ENCODE measurements around the gene NT5C3A.

NT5C3A gene

GRCh38 chr7:33061282-33061937 is 1.2 kb downstream of the NT5C3A start:
- peaks cover 10% of the 10 kb centered on the region for H3K79me2 ChIP-seq (ENCODE audit: control insufficient read depth, insufficient read depth, low read length, poor library complexity)
- no peak overlapping the region for H4K91ac ChIP-seq (ENCODE audit: low read depth, low read length)
- no peak overlapping the region for H3K9ac ChIP-seq (ENCODE audit: low read length)
- no CpG with 5 or more reads among the region's 8 CpGs for WGBS (ENCODE audit: extremely low coverage, insufficient coverage, insufficient read length)
- no peak overlapping the region for H2AK5ac ChIP-seq (ENCODE audit: low read length)
- no peak overlapping the region for H2BK5ac ChIP-seq (ENCODE audit: low read depth, low read length, poor library complexity)
- no peak overlapping the region for H3K27ac ChIP-seq (ENCODE audit: low read depth, low read length)
- H3K23ac ChIP-seq (ENCODE audit: low read length): no peak overlapping the region
- H3K4me1 ChIP-seq (ENCODE audit: control insufficient read depth in 1 of 2, insufficient read depth in 2 of 2, low read length in 2 of 2): no peaks in the 10 kb centered on the region
- no peak overlapping the region for H4K8ac ChIP-seq (ENCODE audit: low read depth, low read length)
- no peak overlapping the region for H2BK120ac ChIP-seq (ENCODE audit: insufficient read depth, low read length, poor library complexity)
- no peak overlapping the region for H4K12ac ChIP-seq (ENCODE audit: low read depth, low read length)
- H3K36me3 ChIP-seq (ENCODE audit: control insufficient read depth in 1 of 2, insufficient read depth in 2 of 2, low read length in 2 of 2): peaks cover 0 to 2% of the 10 kb centered on the region in 2 experiments
- no peak for DNase-seq
- H2BK12ac ChIP-seq (ENCODE audit: low read length): no peak overlapping the region
- no peaks in the 10 kb centered on the region for H3K9me3 ChIP-seq (ENCODE audit: insufficient read depth, low read depth, low read length)
- H3K4me3 ChIP-seq (ENCODE audit: low read depth, low read length): no peak overlapping the region
- H3K18ac ChIP-seq (ENCODE audit: low read length): no peak overlapping the region
- no peak overlapping the region for H2AFZ ChIP-seq (ENCODE audit: insufficient read depth, low read length, poor library complexity)
- H3K4ac ChIP-seq (ENCODE audit: low read depth, low read length): peak overlapping the region; percentile 53
- peaks cover 8% of the 10 kb centered on the region for H3K79me1 ChIP-seq (ENCODE audit: low read length)
- no peaks in the 10 kb centered on the region for H3K27me3 ChIP-seq (ENCODE audit: insufficient read depth, low read length)
- peak overlapping the region; percentile 18 for H3K4me2 ChIP-seq (ENCODE audit: low read length)
- no peak overlapping the region for H3K14ac ChIP-seq (ENCODE audit: low read length)

- no peak overlapping the region for H3K4ac ChIP-seq (ENCODE audit: low read depth, low read length)
- no peaks in the 10 kb centered on the region for H3K4me1 ChIP-seq (ENCODE audit: control insufficient read depth in 1 of 2, insufficient read depth in 2 of 2, low read length in 2 of 2)
- no peak for DNase-seq
- H2BK12ac ChIP-seq (ENCODE audit: low read length): no peak overlapping the region
- no peak overlapping the region for H4K91ac ChIP-seq (ENCODE audit: low read depth, low read length)
- H4K8ac ChIP-seq (ENCODE audit: low read depth, low read length): no peak overlapping the region
- H3K27me3 ChIP-seq (ENCODE audit: insufficient read depth, low read length): no peaks in the 10 kb centered on the region
- H3K36me3 ChIP-seq (ENCODE audit: control insufficient read depth in 1 of 2, insufficient read depth in 2 of 2, low read length in 2 of 2): peaks cover 0 to 2% of the 10 kb centered on the region in 2 experiments
- no peak overlapping the region for H4K12ac ChIP-seq (ENCODE audit: low read depth, low read length)
- H2BK5ac ChIP-seq (ENCODE audit: low read depth, low read length, poor library complexity): no peak overlapping the region
- no peak overlapping the region for H3K18ac ChIP-seq (ENCODE audit: low read length)
- H2AFZ ChIP-seq (ENCODE audit: insufficient read depth, low read length, poor library complexity): no peak overlapping the region
- H3K9me3 ChIP-seq (ENCODE audit: insufficient read depth, low read depth, low read length): no peaks in the 10 kb centered on the region
- H3K4me2 ChIP-seq (ENCODE audit: low read length): no peak overlapping the region
- no peak overlapping the region for H3K14ac ChIP-seq (ENCODE audit: low read length)
- no peak overlapping the region for H3K23ac ChIP-seq (ENCODE audit: low read length)
- peaks cover 10% of the 10 kb centered on the region for H3K79me2 ChIP-seq (ENCODE audit: control insufficient read depth, insufficient read depth, low read length, poor library complexity)
- WGBS (ENCODE audit: extremely low coverage, insufficient coverage, insufficient read length): no CpG with 5 or more reads among the region's 4 CpGs
- H3K27ac ChIP-seq (ENCODE audit: low read depth, low read length): no peak overlapping the region
- peaks cover 8% of the 10 kb centered on the region for H3K79me1 ChIP-seq (ENCODE audit: low read length)
- no peak overlapping the region for H2AK5ac ChIP-seq (ENCODE audit: low read length)
- H3K4me3 ChIP-seq (ENCODE audit: low read depth, low read length): no peak overlapping the region
- no peak overlapping the region for H3K9ac ChIP-seq (ENCODE audit: low read length)
- no peak overlapping the region for H2BK120ac ChIP-seq (ENCODE audit: insufficient read depth, low read length, poor library complexity)
Observed at GRCh38 chr7:33059635-33060034, 2.9 kb downstream of the NT5C3A start.

GRCh38 chr7:33055158-33055557 is 7.4 kb downstream of the NT5C3A start:
- no peak overlapping the region for H3K4me3 ChIP-seq (ENCODE audit: low read depth, low read length)
- H3K4me1 ChIP-seq (ENCODE audit: control insufficient read depth in 1 of 2, insufficient read depth in 2 of 2, low read length in 2 of 2): no peaks in the 10 kb centered on the region
- H3K14ac ChIP-seq (ENCODE audit: low read length): no peak overlapping the region
- H3K27me3 ChIP-seq (ENCODE audit: insufficient read depth, low read length): no peaks in the 10 kb centered on the region
- H2AFZ ChIP-seq (ENCODE audit: insufficient read depth, low read length, poor library complexity): no peak overlapping the region
- no peak overlapping the region for H2BK120ac ChIP-seq (ENCODE audit: insufficient read depth, low read length, poor library complexity)
- peaks cover 0 to 2% of the 10 kb centered on the region in 2 experiments for H3K36me3 ChIP-seq (ENCODE audit: control insufficient read depth in 1 of 2, insufficient read depth in 2 of 2, low read length in 2 of 2)
- no peak overlapping the region for H3K4ac ChIP-seq (ENCODE audit: low read depth, low read length)
- no peak overlapping the region for H3K18ac ChIP-seq (ENCODE audit: low read length)
- H3K79me2 ChIP-seq (ENCODE audit: control insufficient read depth, insufficient read depth, low read length, poor library complexity): no peaks in the 10 kb centered on the region
- H3K9me3 ChIP-seq (ENCODE audit: insufficient read depth, low read depth, low read length): no peaks in the 10 kb centered on the region
- DNase-seq: no peak
- no peak overlapping the region for H2BK5ac ChIP-seq (ENCODE audit: low read depth, low read length, poor library complexity)
- no peak overlapping the region for H4K12ac ChIP-seq (ENCODE audit: low read depth, low read length)
- no peaks in the 10 kb centered on the region for H3K79me1 ChIP-seq (ENCODE audit: low read length)
- WGBS (ENCODE audit: extremely low coverage, insufficient coverage, insufficient read length): no CpG with 5 or more reads among the region's 5 CpGs
- no peak overlapping the region for H2AK5ac ChIP-seq (ENCODE audit: low read length)
- no peak overlapping the region for H3K4me2 ChIP-seq (ENCODE audit: low read length)
- H3K9ac ChIP-seq (ENCODE audit: low read length): no peak overlapping the region
- H3K23ac ChIP-seq (ENCODE audit: low read length): no peak overlapping the region
- no peak overlapping the region for H3K27ac ChIP-seq (ENCODE audit: low read depth, low read length)
- H4K91ac ChIP-seq (ENCODE audit: low read depth, low read length): no peak overlapping the region
- no peak overlapping the region for H4K8ac ChIP-seq (ENCODE audit: low read depth, low read length)
- no peak overlapping the region for H2BK12ac ChIP-seq (ENCODE audit: low read length)

GRCh38 chr7:33054261-33054964 is 8.2 kb downstream of the NT5C3A start:
- no peak overlapping the region for H2BK5ac ChIP-seq (ENCODE audit: low read depth, low read length, poor library complexity)

More at GRCh38 chr7:33054261-33054964, 8.2 kb downstream of the NT5C3A start:
- Histone ChIP-seq H3K36me3 (ENCODE audit: control insufficient read depth in 1 of 2, insufficient read depth in 2 of 2, low read length in 2 of 2) (peaks cover 0 to 2% of the 10 kb centered on the region in 2 experiments), H3K9ac (ENCODE audit: low read length) (no peak overlapping the region), H2BK12ac (ENCODE audit: low read length) (no peak overlapping the region), H3K79me1 (ENCODE audit: low read length) (no peaks in the 10 kb centered on the region), H3K4me1 (ENCODE audit: control insufficient read depth in 1 of 2, insufficient read depth in 2 of 2, low read length in 2 of 2) (no peaks in the 10 kb centered on the region), H3K9me3 (ENCODE audit: insufficient read depth, low read depth, low read length) (no peaks in the 10 kb centered on the region), H3K27me3 (ENCODE audit: insufficient read depth, low read length) (no peaks in the 10 kb centered on the region), H4K12ac (ENCODE audit: low read depth, low read length) (no peak overlapping the region), H4K91ac (ENCODE audit: low read depth, low read length) (no peak overlapping the region), H4K8ac (ENCODE audit: low read depth, low read length) (no peak overlapping the region), H3K79me2 (ENCODE audit: control insufficient read depth, insufficient read depth, low read length, poor library complexity) (no peaks in the 10 kb centered on the region), H3K4me3 (ENCODE audit: low read depth, low read length) (no peak overlapping the region), H2AK5ac (ENCODE audit: low read length) (no peak overlapping the region), H2BK120ac (ENCODE audit: insufficient read depth, low read length, poor library complexity) (no peak overlapping the region), H2AFZ (ENCODE audit: insufficient read depth, low read length, poor library complexity) (no peak overlapping the region), H3K14ac (ENCODE audit: low read length) (no peak overlapping the region), H3K4ac (ENCODE audit: low read depth, low read length) (no peak overlapping the region), H3K27ac (ENCODE audit: low read depth, low read length) (no peak overlapping the region), H3K23ac (ENCODE audit: low read length) (no peak overlapping the region), H3K18ac (ENCODE audit: low read length) (no peak overlapping the region), H3K4me2 (ENCODE audit: low read length) (no peak overlapping the region)
- DNase-seq: no peak
- no CpG with 5 or more reads among the region's 2 CpGs for WGBS (ENCODE audit: extremely low coverage, insufficient coverage, insufficient read length)
